ENCODE results near the gene PRUNE2.

Gene PRUNE2

GRCh38 chr9:76910861-76911260 is 4.9 kb upstream of the PRUNE2 start:
- peaks cover 45% of the 10 kb centered on the region for H3K27me3 ChIP-seq
- H3K4me1 ChIP-seq (ENCODE audit: control insufficient read depth in 1 of 2, insufficient read depth in 1 of 2, low read depth in 1 of 2, low read length in 1 of 2), result no peaks in the 10 kb centered on the region
- no peak overlapping the region for H3K4me3 ChIP-seq (ENCODE audit: low read depth in 1 of 2, low read length in 1 of 2)
- no peak overlapping the region for H3K27ac ChIP-seq
- H3K36me3 ChIP-seq, result no peaks in the 10 kb centered on the region
- no peaks in the 10 kb centered on the region for H3K9me3 ChIP-seq
- TF ChIP-seq, protein P1, sequence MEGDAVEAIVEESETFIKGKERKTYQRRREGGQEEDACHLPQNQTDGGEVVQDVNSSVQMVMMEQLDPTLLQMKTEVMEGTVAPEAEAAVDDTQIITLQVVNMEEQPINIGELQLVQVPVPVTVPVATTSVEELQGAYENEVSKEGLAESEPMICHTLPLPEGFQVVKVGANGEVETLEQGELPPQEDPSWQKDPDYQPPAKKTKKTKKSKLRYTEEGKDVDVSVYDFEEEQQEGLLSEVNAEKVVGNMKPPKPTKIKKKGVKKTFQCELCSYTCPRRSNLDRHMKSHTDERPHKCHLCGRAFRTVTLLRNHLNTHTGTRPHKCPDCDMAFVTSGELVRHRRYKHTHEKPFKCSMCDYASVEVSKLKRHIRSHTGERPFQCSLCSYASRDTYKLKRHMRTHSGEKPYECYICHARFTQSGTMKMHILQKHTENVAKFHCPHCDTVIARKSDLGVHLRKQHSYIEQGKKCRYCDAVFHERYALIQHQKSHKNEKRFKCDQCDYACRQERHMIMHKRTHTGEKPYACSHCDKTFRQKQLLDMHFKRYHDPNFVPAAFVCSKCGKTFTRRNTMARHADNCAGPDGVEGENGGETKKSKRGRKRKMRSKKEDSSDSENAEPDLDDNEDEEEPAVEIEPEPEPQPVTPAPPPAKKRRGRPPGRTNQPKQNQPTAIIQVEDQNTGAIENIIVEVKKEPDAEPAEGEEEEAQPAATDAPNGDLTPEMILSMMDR (IDR thresholded peaks at IDR 0.05), result no peak

DNA sequence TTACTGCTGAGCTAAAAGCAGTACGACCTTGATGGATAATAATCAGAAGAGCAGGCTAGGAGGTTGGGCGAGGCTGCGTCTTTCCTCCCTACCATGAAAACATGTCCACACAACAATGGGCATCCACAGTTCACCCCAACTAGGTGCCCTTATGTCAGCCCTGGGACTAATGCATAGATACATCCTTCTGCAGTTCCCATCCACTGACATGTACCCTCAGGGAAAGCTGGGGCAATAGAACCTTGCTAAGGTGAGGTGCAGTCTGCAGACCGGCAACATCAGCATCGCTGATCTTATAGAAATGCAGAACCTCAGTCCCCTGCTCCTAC is 697 bp upstream of the PRUNE2 start:
- Histone ChIP-seq H3K36me3 (no peaks in the 10 kb centered on the region), H3K4me3 (ENCODE audit: low read depth in 1 of 2, low read length in 1 of 2) (no peak overlapping the region), H3K4me1 (ENCODE audit: control insufficient read depth in 1 of 2, insufficient read depth in 1 of 2, low read depth in 1 of 2, low read length in 1 of 2) (no peaks in the 10 kb centered on the region), H3K27ac (no peak overlapping the region), H3K9me3 (no peaks in the 10 kb centered on the region), H3K27me3 (peaks cover 80% of the 10 kb centered on the region)
- TF ChIP-seq, protein P1 (IDR thresholded peaks at IDR 0.05), result no peak

GRCh38 chr9:76904661-76905457 is 1.1 kb downstream of the PRUNE2 start:
- Histone ChIP-seq H3K4me3 (ENCODE audit: low read depth in 1 of 2, low read length in 1 of 2) (no peak overlapping the region), H3K9me3 (no peaks in the 10 kb centered on the region), H3K4me1 (ENCODE audit: control insufficient read depth in 1 of 2, insufficient read depth in 1 of 2, low read depth in 1 of 2, low read length in 1 of 2) (no peaks in the 10 kb centered on the region), H3K27ac (no peak overlapping the region), H3K27me3 (peaks cover 88% of the 10 kb centered on the region), H3K36me3 (no peaks in the 10 kb centered on the region)
- TF ChIP-seq, protein P1 (IDR thresholded peaks at IDR 0.05), result no peak

- no peak overlapping the region for H3K4me3 ChIP-seq (ENCODE audit: low read depth in 1 of 2, low read length in 1 of 2)
- H3K4me1 ChIP-seq (ENCODE audit: control insufficient read depth in 1 of 2, insufficient read depth in 1 of 2, low read depth in 1 of 2, low read length in 1 of 2), result no peaks in the 10 kb centered on the region
- H3K27ac ChIP-seq, result no peak overlapping the region
- H3K9me3 ChIP-seq, result no peaks in the 10 kb centered on the region
- H3K27me3 ChIP-seq, result peaks cover 68% of the 10 kb centered on the region
- H3K36me3 ChIP-seq, result no peaks in the 10 kb centered on the region
- TF ChIP-seq, protein P1 (IDR thresholded peaks at IDR 0.05), result no peak
These were observed 3.5 kb downstream of the PRUNE2 start for GRCh38 chr9:76902395-76902794.

DNA sequence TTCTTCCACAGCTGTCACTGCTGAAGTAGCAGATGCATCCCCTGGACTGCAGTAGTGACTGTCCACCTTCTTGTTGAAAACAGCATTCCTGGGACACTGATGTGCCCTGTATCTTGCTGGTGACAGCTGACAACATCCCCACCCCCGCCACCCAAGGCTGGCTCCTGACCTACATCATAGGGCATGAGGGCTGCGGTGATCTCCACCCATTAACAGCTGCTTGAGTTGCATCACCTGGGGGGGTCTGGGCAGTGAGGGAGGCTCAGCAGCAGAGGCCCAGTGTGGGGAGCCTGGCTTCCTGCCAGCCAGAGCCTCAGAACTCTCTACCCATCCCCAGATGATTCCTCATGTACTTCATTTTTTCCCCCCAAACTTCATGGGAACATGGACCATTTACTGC is 4.1 kb downstream of the PRUNE2 start:
- no peaks in the 10 kb centered on the region for H3K36me3 ChIP-seq
- no peak overlapping the region for H3K27ac ChIP-seq
- TF ChIP-seq, protein P1 (IDR thresholded peaks at IDR 0.05), result no peak

More for the DNA sequence above, 4.1 kb downstream of the PRUNE2 start:
- Histone ChIP-seq H3K9me3 (no peaks in the 10 kb centered on the region), H3K27me3 (peaks cover 62% of the 10 kb centered on the region), H3K4me3 (ENCODE audit: low read depth in 1 of 2, low read length in 1 of 2) (no peak overlapping the region), H3K4me1 (ENCODE audit: control insufficient read depth in 1 of 2, insufficient read depth in 1 of 2, low read depth in 1 of 2, low read length in 1 of 2) (no peaks in the 10 kb centered on the region)
